Fibroblast of villous mesenchyme (primary cell): ENCODE measurements around the gene NTMT1. TPM values are rescaled to one million over a fixed set of nuclear protein-coding genes. Genes with fewer than 3 reads are reported as not detected.

Source experiments
- DNase-seq: peaks from one replicate; pipeline ENCODE4 v3.0.0-alpha.2; 2010; ENCODE audit warnings: low read depth
- H3K4me3 ChIP-seq: 2 replicates; pipeline ENCODE4 v1.5.1; 2011; ENCODE audit warnings: low read depth, mild to moderate bottlenecking, low read length
- total RNA-seq: library from RNA; depleted of rRNA; stranded (reverse); fragments of >200 nt; gene quantifications from 2 replicates; pipeline ENCODE4 v1.2.3, GENCODE V29; 2012
- TF ChIP-seq, protein P1 (sequence below): IDR thresholded peaks from 2 replicates; pipeline ENCODE4 v1.5.1; 2012; ENCODE audit warnings: low read depth, mild to moderate bottlenecking, low read length; ENCODE audit not compliant: insufficient read depth

The NTMT1 gene, protein sequence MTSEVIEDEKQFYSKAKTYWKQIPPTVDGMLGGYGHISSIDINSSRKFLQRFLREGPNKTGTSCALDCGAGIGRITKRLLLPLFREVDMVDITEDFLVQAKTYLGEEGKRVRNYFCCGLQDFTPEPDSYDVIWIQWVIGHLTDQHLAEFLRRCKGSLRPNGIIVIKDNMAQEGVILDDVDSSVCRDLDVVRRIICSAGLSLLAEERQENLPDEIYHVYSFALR
- total RNA-seq, result 34.8 and 36.3 TPM in 2 replicates

DNA sequence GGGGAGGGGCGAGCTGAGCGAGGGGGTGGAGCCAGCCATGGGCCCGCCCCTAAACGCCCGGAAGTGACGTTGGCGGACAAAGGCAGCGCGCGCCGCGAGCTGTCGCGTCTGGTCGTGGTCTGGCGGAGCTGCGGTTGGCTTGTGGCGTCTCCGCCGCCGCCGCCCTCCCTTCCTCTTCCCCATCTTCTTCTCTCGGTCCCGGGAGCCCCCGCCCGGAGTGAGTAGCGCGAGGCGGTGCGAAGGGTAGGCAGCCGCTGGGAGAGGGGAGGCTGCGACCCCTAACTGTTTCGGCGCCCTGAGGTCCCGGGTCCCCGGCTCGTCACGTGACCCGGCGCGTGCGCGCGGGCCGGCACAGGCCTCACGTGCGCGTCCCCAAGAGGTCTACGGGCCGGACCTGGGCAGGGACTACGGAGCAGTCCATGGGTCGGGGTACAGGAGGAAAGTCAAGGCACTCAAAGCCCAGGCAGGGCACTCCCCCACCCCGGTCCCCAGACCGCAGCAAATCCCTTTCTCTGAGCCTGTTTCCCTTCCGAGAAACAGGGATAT, at the start of gene NTMT1:
NTMT1 (plus strand) TSS at position 85 of the 546 bp plus-strand sequence. CDS start 6,541 bp downstream, outside the sequence.
- H3K4me3 ChIP-seq, result peak within 1 kb of the TSS; percentile 82
- peak; percentile 87 for DNase-seq
- TF ChIP-seq, protein P1, sequence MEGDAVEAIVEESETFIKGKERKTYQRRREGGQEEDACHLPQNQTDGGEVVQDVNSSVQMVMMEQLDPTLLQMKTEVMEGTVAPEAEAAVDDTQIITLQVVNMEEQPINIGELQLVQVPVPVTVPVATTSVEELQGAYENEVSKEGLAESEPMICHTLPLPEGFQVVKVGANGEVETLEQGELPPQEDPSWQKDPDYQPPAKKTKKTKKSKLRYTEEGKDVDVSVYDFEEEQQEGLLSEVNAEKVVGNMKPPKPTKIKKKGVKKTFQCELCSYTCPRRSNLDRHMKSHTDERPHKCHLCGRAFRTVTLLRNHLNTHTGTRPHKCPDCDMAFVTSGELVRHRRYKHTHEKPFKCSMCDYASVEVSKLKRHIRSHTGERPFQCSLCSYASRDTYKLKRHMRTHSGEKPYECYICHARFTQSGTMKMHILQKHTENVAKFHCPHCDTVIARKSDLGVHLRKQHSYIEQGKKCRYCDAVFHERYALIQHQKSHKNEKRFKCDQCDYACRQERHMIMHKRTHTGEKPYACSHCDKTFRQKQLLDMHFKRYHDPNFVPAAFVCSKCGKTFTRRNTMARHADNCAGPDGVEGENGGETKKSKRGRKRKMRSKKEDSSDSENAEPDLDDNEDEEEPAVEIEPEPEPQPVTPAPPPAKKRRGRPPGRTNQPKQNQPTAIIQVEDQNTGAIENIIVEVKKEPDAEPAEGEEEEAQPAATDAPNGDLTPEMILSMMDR, result no peak

DNA sequence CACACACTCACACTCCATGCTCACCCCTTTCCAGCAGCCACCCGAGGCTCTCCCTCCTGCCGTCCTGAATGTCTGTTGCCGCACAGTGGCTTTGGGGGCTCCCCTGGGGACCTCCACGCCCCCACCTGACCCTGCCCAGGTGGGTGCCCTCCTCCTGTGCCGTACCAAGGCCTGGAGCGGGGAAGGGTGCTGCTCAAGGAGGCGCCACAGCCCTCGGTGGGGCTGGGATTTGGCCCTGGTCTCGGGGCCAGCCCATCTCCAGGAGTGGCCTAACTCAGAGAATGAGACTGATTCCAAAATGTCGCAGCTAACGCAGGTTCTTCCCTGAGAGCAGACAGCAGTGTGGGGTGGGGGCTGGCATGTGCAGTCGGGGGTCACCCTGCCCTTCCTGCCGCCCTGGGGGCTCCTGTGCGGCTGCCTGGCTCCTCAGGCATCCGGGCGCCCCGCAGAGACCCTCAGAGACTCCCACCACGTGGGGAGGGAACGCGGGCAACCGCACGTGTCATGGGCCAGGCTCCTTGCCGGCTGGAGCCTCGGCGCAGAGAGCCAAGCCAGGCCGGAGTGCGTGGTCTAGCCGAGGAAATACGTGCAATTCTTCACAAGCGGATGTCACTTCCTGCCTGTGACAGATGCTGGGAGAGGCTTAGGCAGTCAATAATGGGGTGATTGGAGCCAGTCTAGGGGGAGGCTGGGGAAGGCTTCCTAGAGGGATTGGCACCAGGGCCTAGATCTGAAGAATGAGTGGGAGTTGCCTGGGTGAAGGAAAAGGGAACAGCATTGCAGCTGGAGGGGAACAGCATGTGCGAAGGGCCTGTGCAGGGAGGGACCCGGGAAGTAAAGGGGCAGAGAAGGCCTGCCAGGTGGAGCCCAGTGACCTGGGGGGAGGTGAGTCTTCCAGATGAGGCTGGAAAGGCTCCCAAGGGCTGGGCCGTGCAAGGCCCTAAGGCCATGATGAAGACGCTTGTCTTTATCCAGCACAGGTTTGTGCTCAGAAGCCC, 49.1 kb upstream of the NTMT1 start:
- DNase-seq, result peak; percentile 64
- TF ChIP-seq, protein P1, result no peak
- H3K4me3 ChIP-seq, result no peak overlapping the region

DNA sequence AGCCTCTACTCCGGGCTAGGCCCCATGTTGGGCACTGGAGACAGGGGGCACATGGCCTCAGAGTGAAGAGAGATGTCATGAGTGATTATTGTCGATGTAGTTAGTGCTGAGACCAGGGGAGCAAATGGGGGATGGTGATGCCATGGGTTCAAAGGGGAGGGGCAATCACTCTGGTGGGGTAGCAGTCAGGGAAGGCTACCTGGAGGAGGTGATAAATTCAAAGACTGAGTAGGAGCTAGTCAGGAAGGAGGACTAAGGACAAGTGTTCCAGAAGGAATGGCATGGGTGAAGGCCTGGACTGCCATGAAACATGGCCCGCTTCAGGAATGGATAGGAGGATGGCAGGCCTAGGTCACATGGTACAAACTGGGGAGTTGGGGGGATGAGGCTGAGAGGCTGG, 46.7 kb upstream of the NTMT1 start:
- TF ChIP-seq, protein P1, result no peak
- DNase-seq, result no peak
- H3K4me3 ChIP-seq, result no peak overlapping the region

DNA sequence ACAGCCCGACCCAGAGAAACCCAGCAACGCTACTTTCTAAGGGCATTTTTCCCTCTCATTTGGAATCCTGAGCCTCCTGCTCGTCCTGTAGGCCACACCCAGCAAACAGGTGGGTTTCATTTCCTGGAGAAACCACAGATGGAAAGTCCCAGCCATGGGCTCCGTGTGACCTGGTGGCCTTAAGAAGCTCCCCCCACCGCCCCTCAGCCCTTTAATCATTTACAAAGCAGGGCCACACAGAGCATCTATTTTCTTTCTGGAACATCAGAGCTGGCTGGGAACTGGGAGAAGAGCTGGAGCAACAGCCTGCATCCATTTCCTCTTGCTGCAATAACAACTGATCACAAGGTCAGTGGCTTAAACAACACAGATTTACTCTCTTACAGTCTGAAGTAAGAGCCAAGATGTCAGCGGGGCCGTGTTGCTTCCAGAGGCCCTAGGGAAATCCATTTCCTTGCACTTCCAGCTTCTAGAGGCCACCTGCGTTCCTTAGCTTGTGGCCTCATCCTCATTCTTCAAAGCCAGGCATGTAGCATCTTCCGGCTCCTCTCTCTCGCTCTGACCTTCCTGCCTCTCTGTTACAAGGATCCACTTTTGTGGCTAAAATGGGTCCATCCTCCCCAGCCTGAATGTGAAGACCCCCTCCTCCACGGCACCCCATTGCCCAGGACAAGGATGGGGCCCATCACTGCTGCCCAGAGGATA, 45.6 kb upstream of the NTMT1 start:
- DNase-seq, result no peak
- TF ChIP-seq, protein P1, result no peak
- H3K4me3 ChIP-seq, result no peak overlapping the region

DNA sequence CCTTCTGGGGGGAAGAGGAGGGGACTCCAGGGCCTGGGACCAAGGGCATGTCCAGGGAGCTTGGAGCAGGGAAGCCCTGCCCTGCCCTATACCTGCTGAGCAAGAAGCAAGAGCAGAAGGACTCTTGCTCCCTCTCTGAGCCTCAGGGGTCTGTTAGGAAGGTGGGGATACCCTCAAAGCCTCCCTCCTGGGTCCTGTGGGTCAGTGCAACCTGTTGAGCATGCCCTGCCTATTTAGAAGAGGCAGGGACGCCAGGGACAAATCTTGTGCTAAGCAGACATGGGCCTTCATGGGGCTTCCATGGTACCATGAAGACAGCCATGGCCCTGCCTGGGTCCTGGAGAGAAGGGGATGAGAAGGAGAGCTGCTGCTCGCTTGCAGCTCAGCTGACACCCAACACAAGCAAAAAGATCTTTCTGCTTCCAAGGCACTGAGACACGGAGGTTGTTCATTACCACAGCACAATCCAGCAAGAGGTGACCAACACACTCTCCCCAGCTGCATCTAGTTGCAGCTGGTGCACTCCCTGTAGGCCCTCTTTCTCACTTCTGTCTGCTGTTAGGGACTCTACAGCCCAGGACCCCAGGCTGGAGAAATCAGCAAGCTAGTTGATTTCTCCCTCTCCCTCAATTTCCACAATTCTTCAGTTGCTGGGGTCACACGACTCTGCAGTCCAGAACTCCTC, 44.3 kb upstream of the NTMT1 start:
- H3K4me3 ChIP-seq, result no peak overlapping the region
- TF ChIP-seq, protein P1, result no peak
- DNase-seq, result no peak

DNA sequence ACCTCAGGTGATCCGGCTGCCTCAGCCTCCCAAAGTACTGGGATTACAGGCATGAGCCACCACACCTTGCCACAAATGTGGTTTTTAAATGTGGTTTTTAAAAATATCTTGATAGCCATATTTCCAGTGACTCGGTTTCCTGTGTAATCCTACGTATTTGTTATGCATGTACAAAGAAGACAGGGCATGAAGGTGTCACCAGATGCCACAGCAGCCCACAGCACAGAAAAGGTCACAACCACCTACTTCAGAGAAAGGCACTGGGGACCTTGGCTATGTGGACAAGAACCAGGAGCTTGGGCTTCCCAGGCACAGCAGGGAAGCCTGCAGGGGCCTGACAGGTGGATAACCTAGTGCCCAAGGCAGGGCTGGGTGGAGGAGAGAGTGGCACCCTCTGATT, 43.1 kb upstream of the NTMT1 start:
- no peak for DNase-seq
- TF ChIP-seq, protein P1, result no peak
- H3K4me3 ChIP-seq, result no peak overlapping the region
